ENCODE data around the gene TENM3.

TENM3 gene

GRCh38 chr4:182507805-182508204, 264.6 kb downstream of the TENM3 start:
- H3K27me3 ChIP-seq (ENCODE audit: control insufficient read depth, insufficient read depth, low read length): no peaks in the 10 kb centered on the region
- no peaks in the 10 kb centered on the region for H3K9me3 ChIP-seq (ENCODE audit: control insufficient read depth, insufficient read depth, low read length)
- no peak overlapping the region for H3K9ac ChIP-seq (ENCODE audit: low read depth, low read length)
- H3K4me1 ChIP-seq (ENCODE audit: control insufficient read depth, insufficient read depth, low read length): peaks cover 45% of the 10 kb centered on the region
- no peak overlapping the region for H3K27ac ChIP-seq (ENCODE audit: low read depth, low read length)
- H3K4me3 ChIP-seq (ENCODE audit: low read depth, low read length): no peak overlapping the region
- no peaks in the 10 kb centered on the region for H3K36me3 ChIP-seq (ENCODE audit: control insufficient read depth, insufficient read depth, low read length)

GRCh38 chr4:182510836-182511235, 267.6 kb downstream of the TENM3 start:
- H3K27ac ChIP-seq (ENCODE audit: low read depth, low read length): no peak overlapping the region
- no peak overlapping the region for H3K9ac ChIP-seq (ENCODE audit: low read depth, low read length)
- H3K4me3 ChIP-seq (ENCODE audit: low read depth, low read length): no peak overlapping the region
- no peaks in the 10 kb centered on the region for H3K27me3 ChIP-seq (ENCODE audit: control insufficient read depth, insufficient read depth, low read length)
- peaks cover 27% of the 10 kb centered on the region for H3K4me1 ChIP-seq (ENCODE audit: control insufficient read depth, insufficient read depth, low read length)
- no peaks in the 10 kb centered on the region for H3K9me3 ChIP-seq (ENCODE audit: control insufficient read depth, insufficient read depth, low read length)
- H3K36me3 ChIP-seq (ENCODE audit: control insufficient read depth, insufficient read depth, low read length): no peaks in the 10 kb centered on the region

DNA sequence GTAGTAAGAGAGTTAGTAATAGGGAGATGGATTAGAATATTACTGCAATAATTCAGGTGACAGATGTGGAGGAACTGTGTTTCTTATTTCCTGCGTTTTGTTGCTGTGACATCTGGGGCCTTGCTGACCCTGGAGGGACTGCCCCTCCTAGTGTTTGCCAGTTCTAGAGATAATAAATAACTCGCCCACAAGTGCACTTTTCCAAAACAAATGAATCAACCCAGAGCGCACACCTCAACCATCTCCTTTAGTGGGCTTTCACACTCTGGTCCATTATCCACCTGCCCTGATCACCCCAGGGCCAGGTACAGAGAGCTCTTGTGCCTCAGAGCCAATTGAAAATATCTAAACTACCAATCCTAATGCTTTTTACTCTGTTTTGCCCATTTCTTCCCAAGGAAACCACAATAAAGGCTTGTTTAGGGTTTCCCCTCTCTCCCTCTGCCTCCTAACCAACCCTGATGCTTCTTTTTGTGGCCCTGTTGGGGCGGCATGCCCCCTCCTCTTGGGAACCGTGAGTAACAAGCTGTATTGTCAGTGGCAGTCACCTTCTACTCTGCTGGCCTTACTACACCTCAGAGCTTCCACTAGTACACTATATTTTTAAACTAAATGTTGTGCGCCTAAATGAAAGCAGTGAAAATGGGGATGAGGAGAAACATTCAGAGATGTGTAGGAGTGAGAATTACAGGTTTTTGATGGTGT, 270.5 kb downstream of the TENM3 start:
- peaks cover 5% of the 10 kb centered on the region; the same call in 1 of the 2 replicates for H3K4me1 ChIP-seq (ENCODE audit: control insufficient read depth, insufficient read depth, low read length)
- H3K27ac ChIP-seq (ENCODE audit: low read depth, low read length): no peak overlapping the region

DNA sequence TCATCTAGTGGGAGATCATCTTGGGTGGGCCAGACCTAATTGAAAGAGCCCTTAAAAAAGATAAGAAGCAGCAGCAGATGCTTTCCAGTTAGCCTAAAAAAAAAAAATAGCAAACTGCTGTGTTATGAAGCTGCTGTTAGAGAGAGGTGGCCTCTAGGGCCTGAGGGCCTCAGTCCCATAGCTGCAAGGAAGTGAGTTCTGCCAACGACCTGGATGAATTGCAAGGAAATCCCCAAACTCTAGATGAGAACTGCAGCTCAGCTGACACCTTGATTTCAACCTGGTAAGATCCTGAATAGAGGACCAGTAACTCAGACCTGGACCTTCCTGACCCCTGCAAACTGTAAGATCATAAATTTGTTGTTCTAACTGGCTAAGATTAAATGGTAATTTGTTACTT, 275.2 kb downstream of the TENM3 start:
- Histone ChIP-seq H3K27me3 (ENCODE audit: control insufficient read depth, insufficient read depth, low read length) (no peaks in the 10 kb centered on the region), H3K4me1 (ENCODE audit: control insufficient read depth, insufficient read depth, low read length) (peaks cover 5% of the 10 kb centered on the region; the same call in 1 of the 2 replicates), H3K27ac (ENCODE audit: low read depth, low read length) (no peak overlapping the region), H3K4me3 (ENCODE audit: low read depth, low read length) (no peak overlapping the region), H3K9ac (ENCODE audit: low read depth, low read length) (no peak overlapping the region), H3K9me3 (ENCODE audit: control insufficient read depth, insufficient read depth, low read length) (peaks cover 5% of the 10 kb centered on the region; the same call in 1 of the 2 replicates), H3K36me3 (ENCODE audit: control insufficient read depth, insufficient read depth, low read length) (no peaks in the 10 kb centered on the region)

More for the DNA sequence above, 270.5 kb downstream of the TENM3 start:
- Histone ChIP-seq H3K27me3 (ENCODE audit: control insufficient read depth, insufficient read depth, low read length) (no peaks in the 10 kb centered on the region), H3K9ac (ENCODE audit: low read depth, low read length) (no peak overlapping the region), H3K4me3 (ENCODE audit: low read depth, low read length) (no peak overlapping the region), H3K36me3 (ENCODE audit: control insufficient read depth, insufficient read depth, low read length) (no peaks in the 10 kb centered on the region), H3K9me3 (ENCODE audit: control insufficient read depth, insufficient read depth, low read length) (peaks cover 5% of the 10 kb centered on the region; the same call in 1 of the 2 replicates)

DNA sequence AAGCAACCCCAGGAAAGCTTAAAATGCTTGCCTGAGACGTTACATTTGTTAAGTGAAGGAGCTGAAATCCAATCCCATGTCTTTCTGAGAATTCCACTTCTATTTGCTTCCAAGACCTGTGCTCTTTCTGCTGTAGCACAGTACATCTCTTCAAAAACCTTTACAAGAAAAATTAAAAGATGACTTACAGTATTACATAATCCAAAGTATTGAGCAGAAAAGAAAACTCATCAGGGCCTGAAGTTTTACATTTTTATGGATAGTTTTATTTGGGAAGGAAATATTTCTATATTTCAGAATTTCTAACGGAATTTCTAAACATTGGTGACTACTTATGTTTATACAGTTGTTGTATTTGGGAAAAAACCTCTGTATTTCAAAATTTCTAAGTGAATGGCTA, 276.3 kb downstream of the TENM3 start:
- Histone ChIP-seq H3K4me1 (ENCODE audit: control insufficient read depth, insufficient read depth, low read length) (no peaks in the 10 kb centered on the region), H3K4me3 (ENCODE audit: low read depth, low read length) (no peak overlapping the region), H3K36me3 (ENCODE audit: control insufficient read depth, insufficient read depth, low read length) (no peaks in the 10 kb centered on the region), H3K9me3 (ENCODE audit: control insufficient read depth, insufficient read depth, low read length) (peaks cover 5% of the 10 kb centered on the region; the same call in 1 of the 2 replicates), H3K9ac (ENCODE audit: low read depth, low read length) (no peak overlapping the region), H3K27me3 (ENCODE audit: control insufficient read depth, insufficient read depth, low read length) (no peaks in the 10 kb centered on the region), H3K27ac (ENCODE audit: low read depth, low read length) (peak overlapping the region; percentile 17)

GRCh38 chr4:182521011-182521410, 277.8 kb downstream of the TENM3 start:
- Histone ChIP-seq H3K4me3 (ENCODE audit: low read depth, low read length) (no peak overlapping the region), H3K27me3 (ENCODE audit: control insufficient read depth, insufficient read depth, low read length) (no peaks in the 10 kb centered on the region), H3K36me3 (ENCODE audit: control insufficient read depth, insufficient read depth, low read length) (no peaks in the 10 kb centered on the region), H3K9me3 (ENCODE audit: control insufficient read depth, insufficient read depth, low read length) (peaks cover 4% of the 10 kb centered on the region; the same call in 1 of the 2 replicates), H3K27ac (ENCODE audit: low read depth, low read length) (no peak overlapping the region), H3K4me1 (ENCODE audit: control insufficient read depth, insufficient read depth, low read length) (peaks cover 3% of the 10 kb centered on the region; the same call in 1 of the 2 replicates), H3K9ac (ENCODE audit: low read depth, low read length) (no peak overlapping the region)

DNA sequence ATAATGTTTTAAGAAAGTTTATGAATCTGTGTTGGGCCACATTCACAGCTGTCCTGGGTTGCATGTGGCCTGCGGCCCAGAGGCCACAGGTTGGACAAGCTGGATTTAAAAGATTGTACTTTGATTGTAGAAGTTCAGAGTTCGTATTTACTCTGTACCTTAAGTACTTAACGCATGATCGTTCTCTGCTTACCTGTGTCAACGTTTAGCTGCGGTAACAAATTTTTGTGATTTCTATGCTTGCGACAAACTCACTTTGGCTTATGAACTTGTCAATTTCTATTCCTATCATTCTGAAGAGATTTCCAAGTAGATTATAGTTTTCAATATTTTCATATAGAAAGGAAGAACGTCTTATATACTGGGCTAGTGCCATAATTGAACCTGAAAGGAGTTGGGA, 285.6 kb downstream of the TENM3 start:
- Histone ChIP-seq H3K27me3 (ENCODE audit: control insufficient read depth, insufficient read depth, low read length) (no peaks in the 10 kb centered on the region), H3K9me3 (ENCODE audit: control insufficient read depth, insufficient read depth, low read length) (no peaks in the 10 kb centered on the region), H3K9ac (ENCODE audit: low read depth, low read length) (no peak overlapping the region), H3K4me3 (ENCODE audit: low read depth, low read length) (no peak overlapping the region), H3K36me3 (ENCODE audit: control insufficient read depth, insufficient read depth, low read length) (no peaks in the 10 kb centered on the region), H3K4me1 (ENCODE audit: control insufficient read depth, insufficient read depth, low read length) (peaks cover 44% of the 10 kb centered on the region), H3K27ac (ENCODE audit: low read depth, low read length) (no peak overlapping the region)

DNA sequence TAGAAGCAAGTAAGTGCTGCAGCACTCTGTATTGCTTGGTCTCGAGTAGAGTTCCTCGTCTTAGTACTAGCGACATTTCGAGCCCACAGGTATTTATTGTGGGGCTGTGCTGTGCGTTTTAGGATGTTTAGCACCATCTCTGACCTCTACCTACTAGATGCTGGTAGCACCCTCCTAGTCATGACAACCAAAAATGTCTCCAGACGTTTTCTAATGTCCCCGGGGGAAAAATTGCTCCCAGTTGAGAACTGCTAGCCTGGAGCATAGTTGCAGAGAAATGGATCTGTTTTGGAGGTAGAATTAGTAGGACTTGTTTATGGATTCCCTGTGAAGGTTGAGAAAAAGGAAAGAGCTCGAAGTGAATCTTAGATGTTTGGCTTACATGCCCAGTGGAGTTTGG, 287.2 kb downstream of the TENM3 start:
- Histone ChIP-seq H3K27ac (ENCODE audit: low read depth, low read length) (no peak overlapping the region), H3K4me1 (ENCODE audit: control insufficient read depth, insufficient read depth, low read length) (peaks cover 55% of the 10 kb centered on the region), H3K9me3 (ENCODE audit: control insufficient read depth, insufficient read depth, low read length) (no peaks in the 10 kb centered on the region), H3K36me3 (ENCODE audit: control insufficient read depth, insufficient read depth, low read length) (no peaks in the 10 kb centered on the region), H3K4me3 (ENCODE audit: low read depth, low read length) (no peak overlapping the region), H3K27me3 (ENCODE audit: control insufficient read depth, insufficient read depth, low read length) (no peaks in the 10 kb centered on the region), H3K9ac (ENCODE audit: low read depth, low read length) (no peak overlapping the region)

GRCh38 chr4:182531555-182532162, 288.5 kb downstream of the TENM3 start:
- no peak overlapping the region for H3K4me3 ChIP-seq (ENCODE audit: low read depth, low read length)
- H3K27ac ChIP-seq (ENCODE audit: low read depth, low read length): peak overlapping the region; percentile 2
- no peak overlapping the region for H3K9ac ChIP-seq (ENCODE audit: low read depth, low read length)
- H3K4me1 ChIP-seq (ENCODE audit: control insufficient read depth, insufficient read depth, low read length): peaks cover 60% of the 10 kb centered on the region
- H3K36me3 ChIP-seq (ENCODE audit: control insufficient read depth, insufficient read depth, low read length): no peaks in the 10 kb centered on the region
- H3K27me3 ChIP-seq (ENCODE audit: control insufficient read depth, insufficient read depth, low read length): no peaks in the 10 kb centered on the region
- no peaks in the 10 kb centered on the region for H3K9me3 ChIP-seq (ENCODE audit: control insufficient read depth, insufficient read depth, low read length)

- peaks cover 60% of the 10 kb centered on the region for H3K4me1 ChIP-seq (ENCODE audit: control insufficient read depth, insufficient read depth, low read length)
- H3K27ac ChIP-seq (ENCODE audit: low read depth, low read length): no peak overlapping the region
- H3K9me3 ChIP-seq (ENCODE audit: control insufficient read depth, insufficient read depth, low read length): no peaks in the 10 kb centered on the region
- no peak overlapping the region for H3K9ac ChIP-seq (ENCODE audit: low read depth, low read length)
- H3K4me3 ChIP-seq (ENCODE audit: low read depth, low read length): no peak overlapping the region
- no peaks in the 10 kb centered on the region for H3K36me3 ChIP-seq (ENCODE audit: control insufficient read depth, insufficient read depth, low read length)
- no peaks in the 10 kb centered on the region for H3K27me3 ChIP-seq (ENCODE audit: control insufficient read depth, insufficient read depth, low read length)
These were observed 289.2 kb downstream of the TENM3 start for GRCh38 chr4:182532441-182532840.

DNA sequence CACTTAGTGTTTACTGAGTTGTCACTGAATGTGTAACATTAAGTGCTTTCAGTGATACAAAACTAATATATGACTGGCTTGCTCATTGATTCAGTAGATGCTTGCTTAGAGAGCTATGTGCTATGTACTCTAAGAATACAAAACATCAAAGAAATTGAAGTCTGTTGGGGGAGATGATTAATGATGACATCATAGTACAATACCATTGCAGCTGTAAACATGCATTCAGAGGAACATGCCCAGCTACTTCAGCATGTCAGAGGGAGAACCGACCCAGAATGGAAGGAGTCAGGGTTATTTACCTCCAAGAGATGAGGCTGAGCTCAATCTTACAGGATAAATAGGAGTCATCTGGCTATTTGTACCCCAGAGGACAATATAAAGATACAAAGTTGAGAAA, 290.8 kb downstream of the TENM3 start:
- H3K4me1 ChIP-seq (ENCODE audit: control insufficient read depth, insufficient read depth, low read length): peaks cover 73% of the 10 kb centered on the region
- no peak overlapping the region for H3K27ac ChIP-seq (ENCODE audit: low read depth, low read length)
- no peaks in the 10 kb centered on the region for H3K36me3 ChIP-seq (ENCODE audit: control insufficient read depth, insufficient read depth, low read length)
- no peak overlapping the region for H3K9ac ChIP-seq (ENCODE audit: low read depth, low read length)
- H3K4me3 ChIP-seq (ENCODE audit: low read depth, low read length): no peak overlapping the region
- H3K9me3 ChIP-seq (ENCODE audit: control insufficient read depth, insufficient read depth, low read length): no peaks in the 10 kb centered on the region
- no peaks in the 10 kb centered on the region for H3K27me3 ChIP-seq (ENCODE audit: control insufficient read depth, insufficient read depth, low read length)
